Ishikawa (cell line): ENCODE data around the gene ABCC5.

Experiments
- CEBPB ChIP-seq: IDR thresholded peaks from 2 replicates; pipeline ENCODE4 v1.6.1; 2012
- CREB1 ChIP-seq: IDR thresholded peaks from 2 replicates; pipeline ENCODE4 v1.6.1; 2012; ENCODE audit warnings: low read depth
- EGR1 ChIP-seq: IDR thresholded peaks from 2 replicates; pipeline ENCODE4 v1.6.1; 2012
- EP300 ChIP-seq: IDR thresholded peaks from 2 replicates; pipeline ENCODE4 v1.6.1; 2012; ENCODE audit warnings: borderline replicate concordance
- FOXM1 ChIP-seq: IDR thresholded peaks from 2 replicates; pipeline ENCODE4 v1.6.1; 2012; ENCODE audit warnings: low read depth, borderline replicate concordance
- NFIC ChIP-seq: IDR thresholded peaks from 2 replicates; pipeline ENCODE4 v1.6.1; 2012
- RAD21 ChIP-seq: IDR thresholded peaks from 2 replicates; pipeline ENCODE4 v1.6.1; 2012; ENCODE audit warnings: low read depth
- TAF1 ChIP-seq: IDR thresholded peaks from 2 replicates; pipeline ENCODE4 v1.6.1; 2012; ENCODE audit warnings: low read depth, mild to moderate bottlenecking
- TCF12 ChIP-seq: IDR thresholded peaks from 2 replicates; pipeline ENCODE4 v1.6.1; 2012; ENCODE audit warnings: low read depth
- TEAD4 ChIP-seq: IDR thresholded peaks from 2 replicates; pipeline ENCODE4 v1.6.1; 2012
- YY1 ChIP-seq: IDR thresholded peaks from 2 replicates; pipeline ENCODE4 v1.6.1; 2012; ENCODE audit warnings: low read depth
- ZBTB7A ChIP-seq: IDR thresholded peaks from 2 replicates; pipeline ENCODE4 v1.6.1; 2012; ENCODE audit warnings: low read depth
- TF ChIP-seq, protein P1 (sequence below): IDR thresholded peaks from 2 replicates; pipeline ENCODE4 v1.6.1; 2012
- TF ChIP-seq, protein P2 (sequence below): IDR thresholded peaks from 2 replicates; pipeline ENCODE4 v1.6.1; 2012; ENCODE audit warnings: low read depth, mild to moderate bottlenecking
- TF ChIP-seq, protein P3 (sequence below): IDR thresholded peaks from 2 replicates; pipeline ENCODE4 v1.6.1; 2012

The ABCC5 gene

DNA sequence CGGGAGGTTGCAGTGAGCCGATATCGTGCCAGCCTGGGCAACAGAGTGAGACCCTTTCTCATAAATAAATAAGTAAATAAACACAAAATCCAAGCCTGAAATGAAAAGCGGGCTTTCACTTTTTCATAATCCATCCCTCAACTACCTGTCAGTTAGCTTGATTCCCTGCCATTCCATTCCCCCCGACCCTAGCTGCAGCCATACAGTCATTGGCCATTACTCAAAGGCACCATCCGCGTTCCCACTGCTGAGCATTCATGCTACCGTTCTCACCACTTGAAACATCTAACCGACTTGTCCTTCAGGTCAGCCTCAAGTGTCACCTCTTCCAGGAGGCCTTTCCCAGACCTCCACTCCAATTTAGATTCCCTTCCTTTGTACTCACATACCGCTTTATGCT is 131.9 kb downstream of the ABCC5 start:
- TF ChIP-seq TAF1 (no peak), TEAD4 (no peak), EGR1 (no peak), NFIC (no peak), FOXM1 (no peak), TCF12 (no peak), CEBPB (no peak), CREB1 (no peak), EP300 (no peak), RAD21 (no peak), YY1 (no peak), ZBTB7A (no peak)
- TF ChIP-seq, protein P1, sequence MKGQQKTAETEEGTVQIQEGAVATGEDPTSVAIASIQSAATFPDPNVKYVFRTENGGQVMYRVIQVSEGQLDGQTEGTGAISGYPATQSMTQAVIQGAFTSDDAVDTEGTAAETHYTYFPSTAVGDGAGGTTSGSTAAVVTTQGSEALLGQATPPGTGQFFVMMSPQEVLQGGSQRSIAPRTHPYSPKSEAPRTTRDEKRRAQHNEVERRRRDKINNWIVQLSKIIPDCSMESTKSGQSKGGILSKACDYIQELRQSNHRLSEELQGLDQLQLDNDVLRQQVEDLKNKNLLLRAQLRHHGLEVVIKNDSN, result no peak
- TF ChIP-seq, protein P2, sequence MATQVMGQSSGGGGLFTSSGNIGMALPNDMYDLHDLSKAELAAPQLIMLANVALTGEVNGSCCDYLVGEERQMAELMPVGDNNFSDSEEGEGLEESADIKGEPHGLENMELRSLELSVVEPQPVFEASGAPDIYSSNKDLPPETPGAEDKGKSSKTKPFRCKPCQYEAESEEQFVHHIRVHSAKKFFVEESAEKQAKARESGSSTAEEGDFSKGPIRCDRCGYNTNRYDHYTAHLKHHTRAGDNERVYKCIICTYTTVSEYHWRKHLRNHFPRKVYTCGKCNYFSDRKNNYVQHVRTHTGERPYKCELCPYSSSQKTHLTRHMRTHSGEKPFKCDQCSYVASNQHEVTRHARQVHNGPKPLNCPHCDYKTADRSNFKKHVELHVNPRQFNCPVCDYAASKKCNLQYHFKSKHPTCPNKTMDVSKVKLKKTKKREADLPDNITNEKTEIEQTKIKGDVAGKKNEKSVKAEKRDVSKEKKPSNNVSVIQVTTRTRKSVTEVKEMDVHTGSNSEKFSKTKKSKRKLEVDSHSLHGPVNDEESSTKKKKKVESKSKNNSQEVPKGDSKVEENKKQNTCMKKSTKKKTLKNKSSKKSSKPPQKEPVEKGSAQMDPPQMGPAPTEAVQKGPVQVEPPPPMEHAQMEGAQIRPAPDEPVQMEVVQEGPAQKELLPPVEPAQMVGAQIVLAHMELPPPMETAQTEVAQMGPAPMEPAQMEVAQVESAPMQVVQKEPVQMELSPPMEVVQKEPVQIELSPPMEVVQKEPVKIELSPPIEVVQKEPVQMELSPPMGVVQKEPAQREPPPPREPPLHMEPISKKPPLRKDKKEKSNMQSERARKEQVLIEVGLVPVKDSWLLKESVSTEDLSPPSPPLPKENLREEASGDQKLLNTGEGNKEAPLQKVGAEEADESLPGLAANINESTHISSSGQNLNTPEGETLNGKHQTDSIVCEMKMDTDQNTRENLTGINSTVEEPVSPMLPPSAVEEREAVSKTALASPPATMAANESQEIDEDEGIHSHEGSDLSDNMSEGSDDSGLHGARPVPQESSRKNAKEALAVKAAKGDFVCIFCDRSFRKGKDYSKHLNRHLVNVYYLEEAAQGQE, result no peak
- TF ChIP-seq, protein P3, sequence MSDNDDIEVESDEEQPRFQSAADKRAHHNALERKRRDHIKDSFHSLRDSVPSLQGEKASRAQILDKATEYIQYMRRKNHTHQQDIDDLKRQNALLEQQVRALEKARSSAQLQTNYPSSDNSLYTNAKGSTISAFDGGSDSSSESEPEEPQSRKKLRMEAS, result no peak

DNA sequence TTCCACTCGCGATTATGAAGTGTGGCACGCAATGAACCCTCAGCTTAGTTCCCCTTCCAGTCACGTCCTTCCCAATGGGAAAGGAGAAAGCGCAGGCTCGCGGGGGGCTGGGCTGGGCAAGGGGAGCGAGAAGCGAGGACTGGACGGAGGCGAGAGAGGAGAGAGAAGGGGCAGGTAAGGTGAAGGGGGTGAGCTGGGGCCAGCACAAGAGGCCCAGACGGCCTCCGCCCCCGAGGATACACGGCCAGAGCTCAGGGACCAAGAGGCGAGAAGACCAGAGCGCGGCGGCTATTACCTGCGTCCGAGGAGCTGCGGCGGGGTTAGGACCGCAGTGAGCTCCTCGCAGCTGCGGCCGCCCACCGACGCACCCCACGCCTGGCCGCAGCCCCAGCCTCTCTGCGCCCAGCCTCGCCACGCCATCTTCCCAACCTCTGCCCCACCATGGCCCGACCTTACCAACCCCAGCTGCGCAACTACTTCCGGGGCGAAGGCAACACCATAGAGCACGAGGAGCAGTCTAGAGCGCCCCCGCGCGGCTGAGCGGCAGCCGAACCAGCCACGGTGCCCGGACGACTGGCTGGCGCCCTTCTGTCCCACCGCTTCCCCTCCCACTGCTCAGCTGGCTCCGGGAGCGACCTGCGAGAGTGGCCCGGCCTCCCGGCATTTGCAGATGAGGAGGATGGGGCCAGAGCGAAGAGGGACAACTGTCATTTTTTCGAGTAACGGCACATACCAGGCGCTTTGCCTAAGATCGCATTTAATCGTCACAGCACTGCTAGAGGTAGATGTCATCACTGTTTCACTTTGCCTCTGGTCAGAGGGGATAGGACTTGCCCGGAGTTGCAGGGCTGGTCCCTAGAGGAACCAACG is 133.0 kb downstream of the ABCC5 start, which contains the start of gene PARL:
TSS of gene PARL (minus strand) at position 454 of the 870 bp plus-strand sequence. CDS start at position 420, 34 bp downstream.
- peak; percentile 80 for TF ChIP-seq RAD21
- TF ChIP-seq NFIC, result peak; percentile 48
- TF ChIP-seq TAF1, result peak; percentile 98
- TF ChIP-seq, protein P3, result peak; percentile 98
- TF ChIP-seq EGR1, result peak; percentile 76; the same call in 1 of the 2 replicates
- no peak for TF ChIP-seq ZBTB7A
- TF ChIP-seq TCF12, result peak; percentile 82
- peak; percentile 59; the same call in 1 of the 2 replicates for TF ChIP-seq TEAD4
- TF ChIP-seq EP300, result no peak; the same call in 1 of the 2 replicates
- TF ChIP-seq CREB1, result no peak
- TF ChIP-seq, protein P2, result no peak
- TF ChIP-seq CEBPB, result no peak
- no peak for TF ChIP-seq FOXM1
- peak; percentile 96 for TF ChIP-seq YY1
- TF ChIP-seq, protein P1, result peak; percentile 65

DNA sequence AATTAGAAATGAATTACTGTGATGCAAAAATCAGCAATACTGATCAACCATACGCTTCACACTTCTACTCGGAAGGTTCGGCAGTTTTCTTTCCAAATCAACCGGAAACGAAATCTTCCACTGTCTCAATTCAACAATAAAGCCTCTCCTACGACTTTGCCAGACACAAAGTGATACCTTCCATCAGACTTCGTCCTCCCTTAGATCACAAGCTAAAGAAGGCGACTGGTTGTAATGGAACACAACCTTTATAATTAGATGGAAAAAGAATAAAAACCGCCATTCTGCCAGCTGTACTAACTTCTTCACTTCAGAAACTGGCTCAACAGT is 133.6 kb downstream of the ABCC5 start:
- TF ChIP-seq, protein P2, result no peak
- TF ChIP-seq, protein P3, result no peak
